Activated CD8-positive, alpha-beta T cell treated with anti-CD3 and anti-CD28 coated beads for 36 hours (primary cell): ENCODE data around the gene ATRIP. TPM values are rescaled to one million over a fixed set of nuclear protein-coding genes. Genes with fewer than 3 reads are reported as not detected.
A peak's percentile ranks its signal among the peaks of the same experiment; 100 is the strongest.

Experiments used
- ATAC-seq: fragments of 200-7000 bp; cut with Tn5 transposase; one replicate; pipeline ENCODE4 v1.10.0; 2021; ENCODE audit warnings: mild to moderate bottlenecking, moderate library complexity
- CTCF ChIA-PET: fragments of 350-600 bp; sonication (Branson Sonifier 250); formaldehyde crosslinking; loops from one replicate; lab custom pipeline; 2021; ENCODE audit warnings: antibody characterized with exemption; lab: Charles Lee
- POLR2A ChIA-PET: fragments of 350-600 bp; sonication (Branson Sonifier 250); formaldehyde crosslinking; loops from one replicate; lab custom pipeline; 2021; ENCODE audit warnings: antibody characterized with exemption; lab: Charles Lee
- DNase-seq: peaks from one replicate; pipeline ENCODE4 v3.0.0-alpha.2; 2020
- H3K27ac Mint-ChIP-seq: one replicate; pipeline ENCODE4 v1.8.0; 2021; ENCODE audit warnings: mild to moderate bottlenecking, mixed read lengths
- H3K27me3 Mint-ChIP-seq: one replicate; pipeline ENCODE4 v1.8.0; 2021; ENCODE audit warnings: mixed read lengths
- H3K36me3 Mint-ChIP-seq: one replicate; pipeline ENCODE4 v1.8.0; 2021; ENCODE audit warnings: low read depth, mixed read lengths
- H3K4me1 Mint-ChIP-seq: one replicate; pipeline ENCODE4 v1.8.0; 2021; ENCODE audit warnings: low read depth, mixed read lengths
- H3K4me3 Mint-ChIP-seq: one replicate; pipeline ENCODE4 v1.8.0; 2021; ENCODE audit warnings: mild to moderate bottlenecking, moderate library complexity, mixed read lengths
- H3K9me3 Mint-ChIP-seq: one replicate; pipeline ENCODE4 v1.8.0; 2021; ENCODE audit warnings: mixed read lengths
- CTCF ChIP-seq: fragments of 200-600 bp; IDR thresholded peaks from one replicate; pipeline ENCODE4 v1.8.0; 2022; ENCODE audit warnings: antibody characterized with exemption, mild to moderate bottlenecking
- intact Hi-C: fragments of 100-400 bp; cut with micrococcal nuclease; formaldehyde crosslinking; loops from one replicate; pipeline ENCODE4 v1.10.0; 2022
- total RNA-seq, 2 experiments: library from RNA; stranded (reverse); gene quantifications; one replicate each; pipeline ENCODE4 v1.2.3, GENCODE V29; 2021

ATRIP gene
- total RNA-seq, 2 experiments from 2014 or later = 12.4 to 15.0 TPM

GRCh38 chr3:48502121-48502520, 55.6 kb downstream of the ATRIP start:
- peaks cover 32% of the 10 kb centered on the region for H3K4me1 Mint-ChIP-seq
- intact Hi-C loops = no loop called here
- no peak for TF ChIP-seq CTCF
- H3K36me3 Mint-ChIP-seq = peaks cover 2% of the 10 kb centered on the region
- no peak overlapping the region for H3K4me3 Mint-ChIP-seq
- no peaks in the 10 kb centered on the region for H3K9me3 Mint-ChIP-seq
- no peak for ATAC-seq
- ChIA-PET POLR2A (no interaction called here), CTCF (interaction anchor here (0.8 to 3.7 kb wide), 3 partner anchors 66 to 102 kb away, joined by 3 to 20 read pairs (median 3); no protein-coding TSS in a partner anchor)
- peak overlapping the region; percentile 59 for H3K27ac Mint-ChIP-seq
- DNase-seq = no peak
- H3K27me3 Mint-ChIP-seq = no peaks in the 10 kb centered on the region

GRCh38 chr3:48502728-48503168, 56.2 kb downstream of the ATRIP start:
- peaks cover 38% of the 10 kb centered on the region for H3K4me1 Mint-ChIP-seq
- TF ChIP-seq CTCF = no peak
- ATAC-seq = no peak

DNA sequence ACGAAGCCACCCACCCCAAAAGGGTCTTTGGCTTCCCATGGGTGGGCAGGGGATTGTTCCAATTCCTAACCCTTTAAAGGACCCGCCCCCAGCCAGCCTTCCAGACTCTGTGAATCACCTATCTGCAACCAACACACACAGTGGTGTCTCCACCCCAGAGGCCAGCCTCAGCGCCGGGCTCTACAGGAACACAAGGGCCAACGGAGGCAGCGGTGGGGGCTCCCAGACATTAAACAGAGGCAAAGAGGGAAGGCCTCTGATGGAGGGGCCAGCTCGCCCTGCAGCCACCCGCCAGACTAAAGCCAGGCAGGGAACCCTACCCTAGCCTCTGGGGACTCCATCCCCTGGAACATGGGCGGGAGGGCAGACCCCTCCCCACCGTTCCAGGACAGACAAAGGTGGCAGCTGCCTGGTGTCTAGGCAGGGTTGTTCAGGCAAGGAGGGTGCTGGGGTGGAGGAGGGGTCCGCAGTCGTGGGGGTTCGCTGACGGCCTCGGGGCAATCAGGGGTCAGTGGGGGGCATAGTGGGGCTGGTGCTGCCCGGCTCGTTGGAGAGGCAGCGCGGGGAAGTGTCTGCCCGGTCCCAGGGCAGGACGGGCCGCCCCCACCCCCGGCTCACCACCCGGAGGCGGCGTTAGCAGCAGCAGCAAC, 57.0 kb downstream of the ATRIP start:
- Mint-ChIP-seq H3K9me3 (no peaks in the 10 kb centered on the region), H3K27me3 (no peaks in the 10 kb centered on the region), H3K4me3 (peak overlapping the region; percentile 74), H3K27ac (peak overlapping the region; percentile 64), H3K4me1 (peaks cover 41% of the 10 kb centered on the region), H3K36me3 (peaks cover 2% of the 10 kb centered on the region)
- intact Hi-C loops = no loop called here
- peak; percentile 37 for DNase-seq
- CTCF ChIA-PET = interaction anchor here (1.3 to 3.7 kb wide), 3 partner anchors 63 to 103 kb away, joined by 3 to 20 read pairs (median 4); no protein-coding TSS in a partner anchor
- POLR2A ChIA-PET = interaction anchor here (1.3 to 2.2 kb wide), 4 partner anchors 12 to 38 kb away, joined by 4 to 11 read pairs (median 6); a partner anchor contains a TSS
- TF ChIP-seq CTCF = no peak
- no peak for ATAC-seq

More at GRCh38 chr3:48502728-48503168, 56.2 kb downstream of the ATRIP start:
- Mint-ChIP-seq H3K4me3 (peak overlapping the region; percentile 74), H3K27ac (peak overlapping the region; percentile 30), H3K9me3 (no peaks in the 10 kb centered on the region), H3K27me3 (no peaks in the 10 kb centered on the region), H3K36me3 (peaks cover 2% of the 10 kb centered on the region)
- CTCF ChIA-PET = interaction anchor here (3.7 kb wide), 1 partner anchor 67 kb away, joined by 20 read pairs; no protein-coding TSS in a partner anchor
- POLR2A ChIA-PET = no interaction called here
- no peak for DNase-seq
- intact Hi-C loops = no loop called here

GRCh38 chr3:48504051-48504946, 57.8 kb downstream of the ATRIP start, which contains the start of gene SHISA5:
Gene SHISA5, minus strand, starts transcription at chr3:48504174. Its CDS starts 80 bp downstream, at chr3:48504094.
- no peak for TF ChIP-seq CTCF
- intact Hi-C loops = no loop called here
- H3K27ac Mint-ChIP-seq = peak within 1 kb of the TSS; percentile 64
- no peaks in the 10 kb centered on the region for H3K36me3 Mint-ChIP-seq
- ATAC-seq (peak; percentile 48), DNase-seq (peak; percentile 64)
- H3K4me1 Mint-ChIP-seq = peaks cover 41% of the 10 kb centered on the region
- peak within 1 kb of the TSS; percentile 74 for H3K4me3 Mint-ChIP-seq
- CTCF ChIA-PET = interaction anchor here (0.9 to 3.7 kb wide), 6 partner anchors 9 to 103 kb away, joined by 3 to 20 read pairs (median 4); no protein-coding TSS in a partner anchor
- no peaks in the 10 kb centered on the region for H3K27me3 Mint-ChIP-seq
- POLR2A ChIA-PET = interaction anchor here (1.0 to 2.2 kb wide), 5 partner anchors 11 to 39 kb away, joined by 4 to 11 read pairs (median 4); a partner anchor contains a TSS
- no peaks in the 10 kb centered on the region for H3K9me3 Mint-ChIP-seq
